Nephron progenitor cell (in vitro differentiated cells): Measurements from ENCODE around the gene RAB6D.
A peak's percentile ranks its signal among the peaks of the same experiment; 100 is the strongest.
"Not testable (repeated sequence)": the region's sequence is repeated elsewhere in the genome, so short reads cannot be mapped to it uniquely, and the experiment has no call there.

Experiments
- DNase-seq: peaks from one replicate; pipeline ENCODE4 v3.0.0; 2021
- H3K27ac Mint-ChIP-seq: 2 replicates; pipeline ENCODE4 v1.8.0; 2021; ENCODE audit warnings: mild to moderate bottlenecking, moderate library complexity, mixed read lengths
- H3K27me3 Mint-ChIP-seq: 2 replicates; pipeline ENCODE4 v1.8.0; 2021; ENCODE audit warnings: mild to moderate bottlenecking, low read depth, mixed read lengths; ENCODE audit not compliant: poor library complexity
- H3K36me3 Mint-ChIP-seq: 2 replicates; pipeline ENCODE4 v1.8.0; 2021; ENCODE audit warnings: low read depth, mixed read lengths
- H3K4me1 Mint-ChIP-seq: 2 replicates; pipeline ENCODE4 v1.8.0; 2021; ENCODE audit warnings: mixed read lengths
- H3K4me3 Mint-ChIP-seq: 2 replicates; pipeline ENCODE4 v1.8.0; 2021; ENCODE audit warnings: mild to moderate bottlenecking, moderate library complexity, mixed read lengths
- H3K9me3 Mint-ChIP-seq: 2 replicates; pipeline ENCODE4 v1.8.0; 2021; ENCODE audit warnings: mild to moderate bottlenecking, moderate library complexity, mixed read lengths
- CTCF ChIP-seq: fragments of 200-600 bp; sonication (generic); IDR thresholded peaks from 2 replicates; pipeline ENCODE4 v1.5.0; 2021; ENCODE audit warnings: antibody characterized with exemption

Gene RAB6D

GRCh38 chr2:131363703-131364186 lies at the start of gene RAB6D:
Gene RAB6D (minus strand): TSS chr2:131364168. CDS start chr2:131363720, 448 bp downstream.
- not testable (repeated sequence) for H3K36me3 Mint-ChIP-seq, H3K27ac Mint-ChIP-seq, H3K4me1 Mint-ChIP-seq, H3K9me3 Mint-ChIP-seq
- H3K4me3 Mint-ChIP-seq, result peak within 1 kb of the TSS; percentile 77
- H3K27me3 Mint-ChIP-seq, result peaks cover 77% of the 10 kb centered on the region
- peak; percentile 44 for DNase-seq

GRCh38 chr2:131413148-131413747 lies 49.3 kb upstream of the RAB6D start:
- Mint-ChIP-seq H3K9me3 (no peaks in the 10 kb centered on the region), H3K27me3 (peaks cover under 1% of the 10 kb centered on the region), H3K36me3 (no peaks in the 10 kb centered on the region), H3K27ac (no peak overlapping the region), H3K4me3 (no peak overlapping the region), H3K4me1 (peaks cover 7% of the 10 kb centered on the region)
- TF ChIP-seq CTCF, result peak; percentile 76
- DNase-seq, result peak; percentile 29

- TF ChIP-seq CTCF, result no peak
- H3K36me3 Mint-ChIP-seq, result no peaks in the 10 kb centered on the region
These were observed 46.2 kb upstream of the RAB6D start for GRCh38 chr2:131410173-131410572.

DNA sequence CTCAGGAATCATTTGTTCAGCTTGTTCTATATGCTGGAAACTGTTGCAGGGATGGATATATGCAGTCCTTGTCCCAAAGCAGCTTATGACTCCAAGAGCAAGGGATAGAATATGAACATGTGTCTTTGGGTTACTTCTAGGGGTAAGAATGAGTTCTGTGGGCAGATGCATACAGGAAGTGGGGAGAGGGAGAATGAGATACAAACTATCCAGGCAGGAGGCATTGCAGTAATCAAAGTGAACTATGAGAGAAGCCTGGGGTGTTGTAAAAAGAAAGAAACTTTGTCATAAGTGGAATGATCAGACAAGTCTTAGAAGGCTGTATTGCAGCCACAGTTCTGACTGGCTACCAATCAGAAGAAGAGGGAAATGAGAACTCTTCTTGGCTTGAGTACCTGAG lies 44.8 kb upstream of the RAB6D start:
- Mint-ChIP-seq H3K27me3 (peaks cover 16% of the 10 kb centered on the region), H3K9me3 (no peaks in the 10 kb centered on the region), H3K36me3 (no peaks in the 10 kb centered on the region)

More at GRCh38 chr2:131410173-131410572, 46.2 kb upstream of the RAB6D start:
- peaks cover 13% of the 10 kb centered on the region for H3K27me3 Mint-ChIP-seq
- no peaks in the 10 kb centered on the region for H3K9me3 Mint-ChIP-seq
- peaks cover 7% of the 10 kb centered on the region for H3K4me1 Mint-ChIP-seq
- H3K27ac Mint-ChIP-seq, result no peak overlapping the region
- DNase-seq, result no peak
- no peak overlapping the region for H3K4me3 Mint-ChIP-seq

DNA sequence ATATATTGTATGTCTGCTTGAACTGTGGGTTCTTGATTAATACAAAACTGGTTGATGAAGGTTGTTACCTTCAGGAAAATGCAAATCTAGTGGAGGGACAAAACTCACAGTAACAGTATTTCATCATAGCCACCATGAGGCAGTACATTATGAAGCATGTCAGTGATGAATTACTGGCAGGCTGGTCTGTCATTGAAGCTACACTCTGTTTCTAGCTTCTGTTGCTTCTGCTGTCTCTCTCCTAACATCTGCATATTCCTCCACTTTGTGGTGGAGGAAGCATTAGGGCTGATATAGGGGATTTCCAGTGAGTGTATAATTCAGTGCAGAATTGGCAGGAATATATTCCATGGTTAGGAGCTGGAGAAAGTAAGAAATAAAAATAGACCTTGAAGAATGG lies 44.2 kb upstream of the RAB6D start:
- TF ChIP-seq CTCF, result no peak
- no peaks in the 10 kb centered on the region for H3K9me3 Mint-ChIP-seq
- DNase-seq, result no peak
- H3K27ac Mint-ChIP-seq, result no peak overlapping the region
- peaks cover 16% of the 10 kb centered on the region for H3K27me3 Mint-ChIP-seq
- H3K36me3 Mint-ChIP-seq, result no peaks in the 10 kb centered on the region
- H3K4me1 Mint-ChIP-seq, result peaks cover 4% of the 10 kb centered on the region
- no peak overlapping the region for H3K4me3 Mint-ChIP-seq

More for the DNA sequence above, 44.8 kb upstream of the RAB6D start:
- no peak overlapping the region for H3K27ac Mint-ChIP-seq
- TF ChIP-seq CTCF, result no peak
- no peak for DNase-seq
- H3K4me1 Mint-ChIP-seq, result peaks cover 7% of the 10 kb centered on the region
- no peak overlapping the region for H3K4me3 Mint-ChIP-seq

DNA sequence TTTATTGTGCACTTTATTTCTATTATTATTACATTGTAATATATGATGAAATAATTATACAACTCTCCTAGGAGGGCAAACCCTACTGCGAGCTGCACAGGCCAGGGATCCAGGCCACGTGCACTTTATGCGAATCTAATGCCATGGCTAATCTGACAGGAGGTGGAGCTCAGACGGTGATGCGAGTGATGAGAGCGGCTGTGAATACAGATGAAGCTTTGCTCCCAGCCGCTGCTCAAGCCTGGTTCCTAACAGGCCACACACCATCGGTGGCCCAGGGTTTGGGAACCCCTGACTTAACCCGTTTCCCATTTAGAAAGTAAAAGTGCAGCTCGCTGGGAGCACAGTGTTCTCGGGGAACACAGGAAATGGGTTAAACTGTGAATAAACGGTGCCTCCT lies 40.8 kb upstream of the RAB6D start:
- peaks cover 38% of the 10 kb centered on the region for H3K27me3 Mint-ChIP-seq
- no peak overlapping the region for H3K27ac Mint-ChIP-seq
- no peak for TF ChIP-seq CTCF
- H3K36me3 Mint-ChIP-seq, result no peaks in the 10 kb centered on the region
- no peaks in the 10 kb centered on the region for H3K9me3 Mint-ChIP-seq
- no peak overlapping the region for H3K4me3 Mint-ChIP-seq
- no peaks in the 10 kb centered on the region for H3K4me1 Mint-ChIP-seq
- DNase-seq, result no peak
